H9 (cell line): ENCODE data around the gene ERC2. TPM values are rescaled to one million over a fixed set of nuclear protein-coding genes. Genes with fewer than 3 reads are reported as not detected.

Source experiments
- DNase-seq: peaks from one replicate; pipeline ENCODE4 v3.0.0-alpha.2; 2017
- H2AFZ ChIP-seq: one replicate; pipeline ENCODE4 v1.6.1; 2013; ENCODE audit warnings: mild to moderate bottlenecking, low read length, control low read depth, moderate library complexity
- H2AK5ac ChIP-seq: 2 replicates; pipeline ENCODE4 v1.6.1; 2013; ENCODE audit warnings: low read length, control low read depth, mixed read lengths; ENCODE audit not compliant: insufficient read length
- H2BK120ac ChIP-seq: one replicate; pipeline ENCODE4 v1.6.1; 2013; ENCODE audit warnings: low read depth, mild to moderate bottlenecking, low read length, control low read depth, inconsistent platforms; ENCODE audit not compliant: poor library complexity, severe bottlenecking
- H2BK12ac ChIP-seq: 2 replicates; pipeline ENCODE4 v1.6.1; 2013; ENCODE audit warnings: low read length, control low read depth, mixed read lengths, low read depth; ENCODE audit not compliant: insufficient read length
- H2BK15ac ChIP-seq: 2 replicates; pipeline ENCODE4 v1.6.1; 2013; ENCODE audit warnings: low read depth, low read length, control low read depth
- H2BK20ac ChIP-seq: one replicate; pipeline ENCODE4 v1.6.1; 2013; ENCODE audit warnings: low read depth, mild to moderate bottlenecking, low read length, control low read depth, inconsistent platforms; ENCODE audit not compliant: poor library complexity, severe bottlenecking
- H2BK5ac ChIP-seq: 2 replicates; pipeline ENCODE4 v1.6.1; 2013; ENCODE audit warnings: low read length, control low read depth, mixed read lengths; ENCODE audit not compliant: insufficient read length
- H3K14ac ChIP-seq: 2 replicates; pipeline ENCODE4 v1.6.1; 2013; ENCODE audit warnings: low read length, control low read depth; ENCODE audit not compliant: insufficient read depth
- H3K18ac ChIP-seq: 2 replicates; pipeline ENCODE4 v1.6.1; 2013; ENCODE audit warnings: low read depth, mild to moderate bottlenecking, mixed read lengths, low read length, control low read depth; ENCODE audit not compliant: insufficient read length
- H3K23ac ChIP-seq: 2 replicates; pipeline ENCODE4 v1.6.1; 2013; ENCODE audit warnings: low read length, control low read depth, mixed read lengths, low read depth; ENCODE audit not compliant: insufficient read length
- H3K23me2 ChIP-seq: 2 replicates; pipeline ENCODE4 v1.6.1; 2013; ENCODE audit warnings: low read depth, mild to moderate bottlenecking, mixed read lengths, low read length, control low read depth; ENCODE audit not compliant: insufficient read length, poor library complexity, severe bottlenecking
- H3K27ac ChIP-seq: 2 replicates; pipeline ENCODE4 v1.5.1; 2013; ENCODE audit warnings: low read length, control low read depth, mixed read lengths, low read depth; ENCODE audit not compliant: insufficient read length
- H3K27me3 ChIP-seq: 2 replicates; pipeline ENCODE4 v1.6.1; 2013; ENCODE audit warnings: low read length, control low read depth, inconsistent platforms; ENCODE audit not compliant: insufficient read depth
- H3K4ac ChIP-seq: 2 replicates; pipeline ENCODE4 v1.6.1; 2013; ENCODE audit warnings: low read depth, mild to moderate bottlenecking, control low read depth, inconsistent platforms, low read length, moderate library complexity
- H3K4me1 ChIP-seq: 2 replicates; pipeline ENCODE4 v1.6.1; 2013; ENCODE audit warnings: low read length, control low read depth, inconsistent platforms; ENCODE audit not compliant: insufficient read depth
- H3K4me2 ChIP-seq: 2 replicates; pipeline ENCODE4 v1.6.1; 2013; ENCODE audit warnings: low read length, control low read depth, mixed read lengths; ENCODE audit not compliant: insufficient read length, insufficient read depth
- H3K56ac ChIP-seq: 2 replicates; pipeline ENCODE4 v1.6.1; 2013; ENCODE audit warnings: low read depth, mild to moderate bottlenecking, mixed read lengths, low read length, control low read depth; ENCODE audit not compliant: insufficient read length
- H3K79me1 ChIP-seq: 2 replicates; pipeline ENCODE4 v1.6.1; 2013; ENCODE audit warnings: low read depth, mild to moderate bottlenecking, moderate library complexity, low read length, control low read depth, inconsistent platforms; ENCODE audit not compliant: insufficient read depth, poor library complexity, severe bottlenecking
- H3K79me2 ChIP-seq: 2 replicates; pipeline ENCODE4 v1.6.1; 2013; ENCODE audit warnings: low read length, control low read depth, inconsistent platforms; ENCODE audit not compliant: insufficient read depth
- H3K9ac ChIP-seq: 2 replicates; pipeline ENCODE4 v1.6.1; 2013; ENCODE audit warnings: low read length, control low read depth, mixed read lengths; ENCODE audit not compliant: insufficient read length; ENCODE audit errors: extremely low read depth
- H3K9me3 ChIP-seq: one replicate; pipeline ENCODE4 v1.6.1; 2013; ENCODE audit warnings: low read depth, low read length, inconsistent platforms; ENCODE audit not compliant: control insufficient read depth
- H3T11ph ChIP-seq: one replicate; pipeline ENCODE4 v1.6.1; 2013; ENCODE audit warnings: mild to moderate bottlenecking, low read length, control low read depth, inconsistent platforms
- H4K20me1 ChIP-seq: one replicate; pipeline ENCODE4 v1.6.1; 2013; ENCODE audit not compliant: control insufficient read depth, insufficient read length, insufficient read depth
- H4K5ac ChIP-seq: 2 replicates; pipeline ENCODE4 v1.6.1; 2013; ENCODE audit warnings: low read depth, mild to moderate bottlenecking, mixed read lengths, low read length, control low read depth; ENCODE audit not compliant: insufficient read length
- H4K8ac ChIP-seq: replicated peaks from 2 replicates; pipeline ENCODE4 v1.6.1; 2013; ENCODE audit warnings: low read length, control low read depth, mixed read lengths, low read depth; ENCODE audit not compliant: insufficient read length
- H4K91ac ChIP-seq: 2 replicates; pipeline ENCODE4 v1.6.1; 2013; ENCODE audit warnings: low read depth, mild to moderate bottlenecking, moderate library complexity, mixed read lengths, low read length, control low read depth; ENCODE audit not compliant: insufficient read length
- H3K27ac Mint-ChIP-seq, 3 experiments: 2 replicates in 2 of 3; 3 replicates in 1 of 3; pipeline ENCODE4 v1.8.0; 2020 to 2021; ENCODE audit warnings: mixed read lengths in 3 of 3, mild to moderate bottlenecking in 1 of 3, moderate library complexity in 1 of 3
- H3K27me3 Mint-ChIP-seq: 2 replicates; pipeline ENCODE4 v1.8.0; 2021; ENCODE audit warnings: low read depth, mild to moderate bottlenecking, moderate library complexity, mixed read lengths
- H3K36me3 Mint-ChIP-seq, 3 experiments: 2 replicates in 2 of 3; 3 replicates in 1 of 3; pipeline ENCODE4 v1.8.0; 2020 to 2021; ENCODE audit warnings: low read depth in 3 of 3, mixed read lengths in 3 of 3; ENCODE audit not compliant: insufficient read depth in 1 of 3
- H3K4me1 Mint-ChIP-seq, 2 experiments: 2 replicates each; pipeline ENCODE4 v1.8.0; 2020; ENCODE audit warnings: mixed read lengths in 2 of 2
- H3K4me3 Mint-ChIP-seq, 2 experiments: 2 replicates in 1 of 2; 3 replicates in 1 of 2; pipeline ENCODE4 v1.8.0; 2020 to 2021; ENCODE audit warnings: mild to moderate bottlenecking in 2 of 2, mixed read lengths in 2 of 2, moderate library complexity in 1 of 2
- H3K9me3 Mint-ChIP-seq, 2 experiments: 2 replicates in 1 of 2; 3 replicates in 1 of 2; pipeline ENCODE4 v1.8.0; 2020; ENCODE audit warnings: mild to moderate bottlenecking in 2 of 2, mixed read lengths in 2 of 2, moderate library complexity in 1 of 2
- WGBS: extraction: QIAGEN DNeasy Blood & Tissue Kit; methylation state at CpG from one replicate; pipeline ENCODE4 v1.1.7; 2013; ENCODE audit warnings: missing lambda C conversion rate, low lambda C conversion rate, mixed read lengths; ENCODE audit not compliant: insufficient read length; ENCODE audit errors: extremely low coverage; 5-methylcytosine and 5-hydroxymethylcytosine counted together
- total RNA-seq: library from RNA; stranded (reverse); gene quantifications from 2 replicates; pipeline ENCODE4 v1.2.1, GENCODE V29; 2021
- TF ChIP-seq, protein P1 (sequence below): fragments of 200-600 bp; sonication (generic); conservative IDR thresholded peaks from 3 replicates; pipeline ENCODE4 v1.8.0; 2021; ENCODE audit warnings: antibody characterized with exemption, mild to moderate bottlenecking

The ERC2 gene
- total RNA-seq, 1 experiment from 2014 or later = 15.4 TPM

DNA sequence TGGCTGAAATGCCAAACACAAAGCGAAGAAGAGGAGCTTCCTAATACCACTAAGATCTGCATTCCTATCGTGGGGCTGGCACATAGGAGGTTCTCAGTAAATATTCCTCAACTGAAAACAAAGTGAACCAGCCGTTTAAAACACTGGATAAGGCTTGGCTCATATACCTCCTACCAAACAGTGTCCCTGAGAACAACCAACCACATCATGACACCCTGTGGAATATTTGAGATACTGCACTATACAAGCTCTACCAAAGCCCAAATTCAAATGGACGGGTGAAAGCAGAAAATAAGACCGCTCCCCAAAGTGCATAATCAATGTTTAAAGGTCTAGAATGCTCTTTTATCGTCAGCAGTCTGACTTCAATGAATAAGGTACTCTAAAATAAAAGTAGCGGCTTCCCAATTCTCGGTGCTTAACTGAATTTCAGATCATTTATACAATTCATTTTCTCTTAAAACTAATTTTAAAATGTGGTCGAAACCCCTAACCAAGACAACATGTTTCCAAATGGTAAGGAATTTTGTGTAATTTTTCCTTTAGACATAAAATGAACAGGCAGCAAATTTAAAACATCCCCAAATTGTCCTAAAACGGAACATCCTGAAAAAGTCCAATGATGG, 425.8 kb downstream of the ERC2 start:
- Histone ChIP-seq H2BK20ac (no peak overlapping the region), H3T11ph (no peak overlapping the region), H3K9me3 (no peaks in the 10 kb centered on the region), H3K18ac (no peak overlapping the region), H2AFZ (no peak overlapping the region), H3K14ac (no peak overlapping the region), H2BK12ac (no peak overlapping the region), H3K4ac (no peak overlapping the region), H3K4me2 (no peak overlapping the region), H3K4me1 (no peaks in the 10 kb centered on the region), H2AK5ac (no peak overlapping the region), H3K23ac (no peak overlapping the region), H2BK15ac (no peak overlapping the region), H3K27me3 (no peaks in the 10 kb centered on the region), H4K5ac (no peak overlapping the region), H4K20me1 (no peaks in the 10 kb centered on the region), H4K91ac (no peak overlapping the region), H3K79me1 (no peaks in the 10 kb centered on the region), H3K79me2 (no peaks in the 10 kb centered on the region), H4K8ac (no peak overlapping the region), H2BK120ac (no peak overlapping the region), H3K27ac (no peak overlapping the region), H2BK5ac (no peak overlapping the region), H3K9ac (no peak overlapping the region), H3K56ac (no peak overlapping the region), H3K23me2 (no peaks in the 10 kb centered on the region)
- Mint-ChIP-seq H3K4me3 (no peak overlapping the region), H3K27ac (0 out of 7 replicates have a peak overlapping the region, but pooled peaks of 1 of the 3 experiments have one; percentile 8), H3K27me3 (no peaks in the 10 kb centered on the region; the same call in 1 of the 2 replicates), H3K36me3 (peaks cover 7 to 29% (median 10%) of the 10 kb centered on the region in 3 experiments; a peak in 6 of 7 replicates), H3K9me3 (peaks cover 22 to 25% of the 10 kb centered on the region in 2 experiments), H3K4me1 (peaks cover 39 to 44% of the 10 kb centered on the region in 2 experiments)
- no peak for DNase-seq
- TF ChIP-seq, protein P1, sequence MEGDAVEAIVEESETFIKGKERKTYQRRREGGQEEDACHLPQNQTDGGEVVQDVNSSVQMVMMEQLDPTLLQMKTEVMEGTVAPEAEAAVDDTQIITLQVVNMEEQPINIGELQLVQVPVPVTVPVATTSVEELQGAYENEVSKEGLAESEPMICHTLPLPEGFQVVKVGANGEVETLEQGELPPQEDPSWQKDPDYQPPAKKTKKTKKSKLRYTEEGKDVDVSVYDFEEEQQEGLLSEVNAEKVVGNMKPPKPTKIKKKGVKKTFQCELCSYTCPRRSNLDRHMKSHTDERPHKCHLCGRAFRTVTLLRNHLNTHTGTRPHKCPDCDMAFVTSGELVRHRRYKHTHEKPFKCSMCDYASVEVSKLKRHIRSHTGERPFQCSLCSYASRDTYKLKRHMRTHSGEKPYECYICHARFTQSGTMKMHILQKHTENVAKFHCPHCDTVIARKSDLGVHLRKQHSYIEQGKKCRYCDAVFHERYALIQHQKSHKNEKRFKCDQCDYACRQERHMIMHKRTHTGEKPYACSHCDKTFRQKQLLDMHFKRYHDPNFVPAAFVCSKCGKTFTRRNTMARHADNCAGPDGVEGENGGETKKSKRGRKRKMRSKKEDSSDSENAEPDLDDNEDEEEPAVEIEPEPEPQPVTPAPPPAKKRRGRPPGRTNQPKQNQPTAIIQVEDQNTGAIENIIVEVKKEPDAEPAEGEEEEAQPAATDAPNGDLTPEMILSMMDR = peak; percentile 66
- no CpG with 5 or more reads among the region's 10 CpGs for WGBS
